Mucosa of gallbladder (tissue), 1 donor: ENCODE data around the gene GPC5. TPM values are rescaled to one million over a fixed set of nuclear protein-coding genes. Genes with fewer than 3 reads are reported as not detected.
"Not testable (repeated sequence)": the region's sequence is repeated elsewhere in the genome, so short reads cannot be mapped to it uniquely, and the experiment has no call there.

Experiments
- DNase-seq: peaks from one replicate; pipeline ENCODE4 v3.0.0-alpha.2; 2020; ENCODE audit warnings: low spot score
- total RNA-seq: library from RNA; stranded (reverse); gene quantifications from one replicate; pipeline ENCODE4 v1.2.1, GENCODE V29; 2021
- donor health status: DM: no; HTN: no; CAD: no.

GPC5 gene
- total RNA-seq, 1 donor from 2014 or later = 2.2 TPM

GRCh38 chr13:91648012-91648411 lies 249.6 kb downstream of the GPC5 start:
- no peak for DNase-seq

GRCh38 chr13:91649456-91649855 lies 251.0 kb downstream of the GPC5 start:
- no peak for DNase-seq

- DNase-seq = no peak
These were observed 254.2 kb downstream of the GPC5 start for GRCh38 chr13:91652404-91653301.

- no peak for DNase-seq
These were observed 257.3 kb downstream of the GPC5 start for GRCh38 chr13:91655731-91656130.

- no peak for DNase-seq
These were observed 258.9 kb downstream of the GPC5 start for GRCh38 chr13:91657283-91657682.

GRCh38 chr13:91659256-91660075 lies 261.0 kb downstream of the GPC5 start:
- no peak for DNase-seq

GRCh38 chr13:91660076-91660415 lies 261.6 kb downstream of the GPC5 start:
- DNase-seq = no peak

GRCh38 chr13:91661692-91662490 lies 263.5 kb downstream of the GPC5 start:
- DNase-seq = no peak

- no peak for DNase-seq
These were observed 265.6 kb downstream of the GPC5 start for GRCh38 chr13:91664039-91664438.

GRCh38 chr13:91667486-91667885 lies 269.1 kb downstream of the GPC5 start:
- DNase-seq = no peak

GRCh38 chr13:91668866-91669495 lies 270.6 kb downstream of the GPC5 start:
- no peak for DNase-seq

GRCh38 chr13:91674347-91674746 lies 275.9 kb downstream of the GPC5 start:
- not testable (repeated sequence) for DNase-seq

- no peak for DNase-seq
These were observed 286.3 kb downstream of the GPC5 start for GRCh38 chr13:91684746-91685145.

- DNase-seq = no peak
These were observed 292.5 kb downstream of the GPC5 start for GRCh38 chr13:91690944-91691343.

- DNase-seq = no peak
These were observed 295.0 kb downstream of the GPC5 start for GRCh38 chr13:91693466-91693865.

GRCh38 chr13:91698308-91698707 lies 299.9 kb downstream of the GPC5 start:
- no peak for DNase-seq

- no peak for DNase-seq
These were observed 300.3 kb downstream of the GPC5 start for GRCh38 chr13:91698767-91699166.

- no peak for DNase-seq
These were observed 301.4 kb downstream of the GPC5 start for GRCh38 chr13:91699863-91700262.

- DNase-seq = no peak
These were observed 303.6 kb downstream of the GPC5 start for GRCh38 chr13:91701975-91702374.

- DNase-seq = no peak
These were observed 304.0 kb downstream of the GPC5 start for GRCh38 chr13:91702411-91702810.

GRCh38 chr13:91704398-91704797 lies 306.0 kb downstream of the GPC5 start:
- no peak for DNase-seq

- no peak for DNase-seq
These were observed 310.1 kb downstream of the GPC5 start for GRCh38 chr13:91708558-91708957.
